ENCODE data around the gene DIS3L2. TPM values are rescaled to one million over a fixed set of nuclear protein-coding genes. Genes with fewer than 3 reads are reported as not detected.
"Not testable (repeated sequence)": the region's sequence is repeated elsewhere in the genome, so short reads cannot be mapped to it uniquely, and the experiment has no call there.

DIS3L2 gene
- total and polyA plus RNA-seq, 10 donors = 9.1 to 59.8 (median 35.4) TPM

DNA sequence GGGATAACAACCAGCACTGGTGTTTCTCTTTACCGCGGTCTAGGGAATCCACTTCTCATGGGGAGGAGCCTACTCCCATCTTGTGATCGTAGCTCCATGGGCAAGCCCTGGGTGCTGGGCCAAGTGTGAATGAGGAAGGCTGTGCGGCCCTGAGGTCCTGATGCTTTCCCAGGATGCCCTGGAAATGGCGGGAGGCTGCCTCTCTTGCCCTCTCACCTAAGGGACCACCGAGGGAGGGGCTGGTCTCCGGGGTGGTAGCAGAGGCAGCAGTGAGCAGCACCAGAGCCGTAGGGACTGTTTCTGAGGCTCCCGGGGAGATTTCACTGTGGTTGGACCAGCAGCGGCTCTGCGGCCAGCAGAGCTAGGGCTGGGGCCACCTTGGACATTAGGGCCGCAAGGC, 19.8 kb upstream of the DIS3L2 start:
- no peak for DNase-seq
- H3K36me3 ChIP-seq = no peaks in the 10 kb centered on the region
- H3K4me1 ChIP-seq = no peaks in the 10 kb centered on the region
- WGBS, 5 donors = 84 to 97% (median 92%) methylated on average over 9 to 12 of the region's 12 CpGs
- TF ChIP-seq, protein P1, sequence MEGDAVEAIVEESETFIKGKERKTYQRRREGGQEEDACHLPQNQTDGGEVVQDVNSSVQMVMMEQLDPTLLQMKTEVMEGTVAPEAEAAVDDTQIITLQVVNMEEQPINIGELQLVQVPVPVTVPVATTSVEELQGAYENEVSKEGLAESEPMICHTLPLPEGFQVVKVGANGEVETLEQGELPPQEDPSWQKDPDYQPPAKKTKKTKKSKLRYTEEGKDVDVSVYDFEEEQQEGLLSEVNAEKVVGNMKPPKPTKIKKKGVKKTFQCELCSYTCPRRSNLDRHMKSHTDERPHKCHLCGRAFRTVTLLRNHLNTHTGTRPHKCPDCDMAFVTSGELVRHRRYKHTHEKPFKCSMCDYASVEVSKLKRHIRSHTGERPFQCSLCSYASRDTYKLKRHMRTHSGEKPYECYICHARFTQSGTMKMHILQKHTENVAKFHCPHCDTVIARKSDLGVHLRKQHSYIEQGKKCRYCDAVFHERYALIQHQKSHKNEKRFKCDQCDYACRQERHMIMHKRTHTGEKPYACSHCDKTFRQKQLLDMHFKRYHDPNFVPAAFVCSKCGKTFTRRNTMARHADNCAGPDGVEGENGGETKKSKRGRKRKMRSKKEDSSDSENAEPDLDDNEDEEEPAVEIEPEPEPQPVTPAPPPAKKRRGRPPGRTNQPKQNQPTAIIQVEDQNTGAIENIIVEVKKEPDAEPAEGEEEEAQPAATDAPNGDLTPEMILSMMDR (IDR thresholded peaks at IDR 0.05 in 8 of 11, conservative IDR thresholded peaks at IDR 0.05 in 3 of 11) = no peak
- no peak for TF ChIP-seq POLR2A (IDR thresholded peaks at IDR 0.05)
- TF ChIP-seq POLR2AphosphoS5 (IDR thresholded peaks at IDR 0.05) = no peak
- intact Hi-C loops (cut with DNase I; ENCODE audit: low total_unique reads) = no loop called here
- peaks cover 0 to 7% (median 0%) of the 10 kb centered on the region in 7 donors for H3K27me3 ChIP-seq (replicated peaks in 1 of 7)
- H3K4me3 ChIP-seq = no peak overlapping the region
- no peak overlapping the region for H3K27ac ChIP-seq
- no peaks in the 10 kb centered on the region for H3K9me3 ChIP-seq

DNA sequence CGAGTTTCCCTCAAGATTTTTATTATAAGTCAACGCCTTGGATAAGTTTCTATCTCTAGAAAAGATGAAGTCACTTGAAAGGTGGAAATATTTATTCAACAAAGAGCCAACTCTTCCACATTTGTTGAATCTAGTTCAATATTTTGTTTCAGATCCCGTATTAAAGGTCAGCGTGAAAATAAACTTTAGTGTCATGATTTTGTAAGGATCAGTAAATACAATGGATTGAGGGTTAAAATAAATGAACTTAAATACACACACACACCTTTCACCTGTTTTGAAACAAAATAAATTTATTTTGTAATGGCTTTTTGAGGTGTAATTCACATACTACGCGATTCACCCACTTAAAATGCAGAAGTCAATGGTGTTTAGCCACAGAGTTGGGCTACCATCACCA, 19.3 kb upstream of the DIS3L2 start:
- no peaks in the 10 kb centered on the region for H3K4me1 ChIP-seq
- intact Hi-C loops (cut with DNase I; ENCODE audit: low total_unique reads) = no loop called here
- WGBS, 5 donors = 88 to 95% (median 89%) methylated on average over 6 of the region's 6 CpGs
- peaks cover 0 to 7% (median 0%) of the 10 kb centered on the region in 7 donors for H3K27me3 ChIP-seq (replicated peaks in 1 of 7)
- no peak overlapping the region for H3K4me3 ChIP-seq
- no peak for TF ChIP-seq POLR2A (IDR thresholded peaks at IDR 0.05)
- no peak for TF ChIP-seq POLR2AphosphoS5 (IDR thresholded peaks at IDR 0.05)
- TF ChIP-seq, protein P1 (IDR thresholded peaks at IDR 0.05 in 8 of 11, conservative IDR thresholded peaks at IDR 0.05 in 3 of 11) = no peak
- H3K27ac ChIP-seq = no peak overlapping the region
- DNase-seq = no peak
- H3K36me3 ChIP-seq = no peaks in the 10 kb centered on the region
- no peaks in the 10 kb centered on the region for H3K9me3 ChIP-seq

DNA sequence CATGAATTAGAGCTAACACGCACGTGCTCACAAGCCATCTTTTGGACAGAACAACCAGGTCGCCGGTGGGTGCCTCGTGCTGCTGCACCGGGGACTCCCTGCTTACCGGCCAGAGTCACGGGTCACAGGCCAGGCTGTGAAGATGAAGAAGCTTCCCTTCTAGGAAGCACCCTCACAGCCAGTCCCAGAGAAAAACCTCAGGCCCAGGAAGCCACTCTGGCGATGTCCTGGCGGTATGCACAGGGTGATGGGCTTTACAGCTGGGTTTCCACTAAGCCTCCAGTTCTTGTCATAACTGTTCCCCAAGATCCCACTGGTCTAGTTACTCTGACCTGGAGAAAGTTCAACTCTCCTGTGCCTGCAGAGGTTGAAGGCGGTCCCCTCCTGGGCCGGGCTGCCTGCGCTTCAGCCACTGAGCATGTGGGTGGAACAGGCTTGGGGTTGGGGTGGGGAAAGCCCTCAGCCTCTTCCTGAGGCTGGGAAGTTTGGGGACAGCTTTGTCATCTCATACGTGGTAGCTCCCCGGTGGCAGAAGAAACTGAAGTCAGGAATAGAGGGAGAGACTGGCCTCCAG, 15.2 kb upstream of the DIS3L2 start:
- Histone ChIP-seq H3K4me3 (no peak overlapping the region), H3K4me1 (no peaks in the 10 kb centered on the region), H3K27me3 (replicated peaks in 1 of 7) (peaks cover 0 to 7% (median 0%) of the 10 kb centered on the region in 7 donors), H3K36me3 (no peaks in the 10 kb centered on the region), H3K9me3 (peaks cover 0 to 2% (median under 1%) of the 10 kb centered on the region in 8 donors), H3K27ac (no peak overlapping the region)
- DNase-seq = no peak
- TF ChIP-seq POLR2AphosphoS5 (IDR thresholded peaks at IDR 0.05) = no peak
- TF ChIP-seq, protein P1 (IDR thresholded peaks at IDR 0.05 in 8 of 11, conservative IDR thresholded peaks at IDR 0.05 in 3 of 11) = no peak
- no peak for TF ChIP-seq POLR2A (IDR thresholded peaks at IDR 0.05)
- 86 to 91% (median 88%) methylated on average over 13 to 15 of the region's 15 CpGs for WGBS, 5 donors
- intact Hi-C loops (cut with DNase I; ENCODE audit: low total_unique reads) = no loop called here

DNA sequence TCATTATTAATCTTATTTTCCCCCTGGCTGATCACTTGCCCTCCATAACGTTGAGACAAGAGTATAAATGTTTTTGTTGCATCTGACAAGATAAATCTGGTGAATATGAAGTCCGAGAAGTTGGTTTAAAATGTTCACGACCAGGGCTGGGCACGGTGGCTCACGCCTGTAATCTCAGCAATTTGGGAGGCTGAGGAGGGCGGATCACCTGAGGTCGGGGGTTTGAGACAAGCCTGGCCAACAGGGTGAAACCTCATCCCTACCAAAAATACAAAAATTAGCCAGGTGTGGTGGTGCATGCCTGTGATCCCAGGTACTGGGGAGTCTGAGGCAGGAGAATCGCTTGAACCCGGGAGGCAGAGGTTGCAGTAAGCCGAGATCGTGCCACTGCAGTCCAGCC, 14.4 kb upstream of the DIS3L2 start:
- H3K9me3 ChIP-seq; H3K36me3 ChIP-seq; H3K27ac ChIP-seq; H3K4me1 ChIP-seq; DNase-seq; intact Hi-C loops (cut with DNase I; ENCODE audit: low total_unique reads); H3K4me3 ChIP-seq; H3K27me3 ChIP-seq (replicated peaks in 1 of 7): not testable (repeated sequence)
- 82 to 93% (median 87%) methylated on average over 11 of the region's 11 CpGs for WGBS, 5 donors
